DND-41 (cell line): ENCODE results near the gene KRTAP9-2.
"Not testable (repeated sequence)": the region's sequence is repeated elsewhere in the genome, so short reads cannot be mapped to it uniquely, and the experiment has no call there.

Experiments used
- EZH2 ChIP-seq: IDR thresholded peaks from 3 replicates; pipeline ENCODE4 v1.6.1; 2012; ENCODE audit warnings: borderline replicate concordance, low read depth, mild to moderate bottlenecking, moderate library complexity, low read length, inconsistent platforms; ENCODE audit not compliant: severe bottlenecking
- TF ChIP-seq, protein P1 (sequence below): IDR thresholded peaks from 2 replicates; pipeline ENCODE4 v1.5.1; 2012; ENCODE audit warnings: borderline replicate concordance, low read length, moderate library complexity, mild to moderate bottlenecking; ENCODE audit not compliant: poor library complexity, severe bottlenecking; ENCODE audit errors: extremely low read depth

DNA sequence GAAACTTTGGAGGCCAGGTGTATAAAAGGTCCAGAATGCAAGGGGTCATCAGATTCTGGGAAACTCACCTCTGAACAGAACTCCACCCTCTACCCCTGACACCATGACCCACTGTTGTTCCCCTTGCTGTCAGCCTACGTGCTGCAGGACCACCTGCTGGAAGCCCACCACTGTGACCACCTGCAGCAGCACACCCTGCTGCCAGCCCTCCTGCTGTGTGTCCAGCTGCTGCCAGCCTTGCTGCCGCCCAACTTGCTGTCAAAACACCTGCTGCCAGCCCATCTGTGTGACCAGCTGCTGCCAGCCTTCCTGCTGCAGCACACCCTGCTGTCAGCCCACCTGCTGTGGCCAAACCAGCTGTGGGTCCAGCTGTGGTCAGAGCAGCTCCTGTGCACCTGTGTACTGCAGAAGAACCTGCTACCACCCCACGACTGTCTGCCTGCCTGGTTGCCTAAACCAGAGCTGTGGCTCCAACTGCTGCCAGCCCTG, 11.5 kb downstream of the KRTAP9-2 start, which contains the start of gene KRTAP9-8:
- TF ChIP-seq, protein P1, sequence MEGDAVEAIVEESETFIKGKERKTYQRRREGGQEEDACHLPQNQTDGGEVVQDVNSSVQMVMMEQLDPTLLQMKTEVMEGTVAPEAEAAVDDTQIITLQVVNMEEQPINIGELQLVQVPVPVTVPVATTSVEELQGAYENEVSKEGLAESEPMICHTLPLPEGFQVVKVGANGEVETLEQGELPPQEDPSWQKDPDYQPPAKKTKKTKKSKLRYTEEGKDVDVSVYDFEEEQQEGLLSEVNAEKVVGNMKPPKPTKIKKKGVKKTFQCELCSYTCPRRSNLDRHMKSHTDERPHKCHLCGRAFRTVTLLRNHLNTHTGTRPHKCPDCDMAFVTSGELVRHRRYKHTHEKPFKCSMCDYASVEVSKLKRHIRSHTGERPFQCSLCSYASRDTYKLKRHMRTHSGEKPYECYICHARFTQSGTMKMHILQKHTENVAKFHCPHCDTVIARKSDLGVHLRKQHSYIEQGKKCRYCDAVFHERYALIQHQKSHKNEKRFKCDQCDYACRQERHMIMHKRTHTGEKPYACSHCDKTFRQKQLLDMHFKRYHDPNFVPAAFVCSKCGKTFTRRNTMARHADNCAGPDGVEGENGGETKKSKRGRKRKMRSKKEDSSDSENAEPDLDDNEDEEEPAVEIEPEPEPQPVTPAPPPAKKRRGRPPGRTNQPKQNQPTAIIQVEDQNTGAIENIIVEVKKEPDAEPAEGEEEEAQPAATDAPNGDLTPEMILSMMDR = not testable (repeated sequence)
- not testable (repeated sequence) for TF ChIP-seq EZH2
